Keratinocyte (primary cell): ENCODE data around the gene TBPL2.

ENCODE experiments used
- EZH2 ChIP-seq: IDR thresholded peaks from one replicate; pipeline ENCODE4 v1.6.1; 2012; ENCODE audit warnings: inconsistent platforms, mild to moderate bottlenecking, low read length, moderate library complexity
- TF ChIP-seq, protein P1 (sequence below), 3 experiments: IDR thresholded peaks in 1 of 3; conservative IDR thresholded peaks in 1 of 3; optimal IDR thresholded peaks in 1 of 3; 2 replicates in 2 of 3; 3 replicates in 1 of 3; pipeline versions ENCODE3 to v1.5.1; 2011; ENCODE audit warnings: low read length in 3 of 3, mild to moderate bottlenecking in 3 of 3, moderate library complexity in 2 of 3, control low read depth in 1 of 3, inconsistent platforms in 1 of 3; ENCODE audit not compliant: insufficient read depth in 2 of 3; ENCODE audit errors: extremely low read depth in 1 of 3

DNA sequence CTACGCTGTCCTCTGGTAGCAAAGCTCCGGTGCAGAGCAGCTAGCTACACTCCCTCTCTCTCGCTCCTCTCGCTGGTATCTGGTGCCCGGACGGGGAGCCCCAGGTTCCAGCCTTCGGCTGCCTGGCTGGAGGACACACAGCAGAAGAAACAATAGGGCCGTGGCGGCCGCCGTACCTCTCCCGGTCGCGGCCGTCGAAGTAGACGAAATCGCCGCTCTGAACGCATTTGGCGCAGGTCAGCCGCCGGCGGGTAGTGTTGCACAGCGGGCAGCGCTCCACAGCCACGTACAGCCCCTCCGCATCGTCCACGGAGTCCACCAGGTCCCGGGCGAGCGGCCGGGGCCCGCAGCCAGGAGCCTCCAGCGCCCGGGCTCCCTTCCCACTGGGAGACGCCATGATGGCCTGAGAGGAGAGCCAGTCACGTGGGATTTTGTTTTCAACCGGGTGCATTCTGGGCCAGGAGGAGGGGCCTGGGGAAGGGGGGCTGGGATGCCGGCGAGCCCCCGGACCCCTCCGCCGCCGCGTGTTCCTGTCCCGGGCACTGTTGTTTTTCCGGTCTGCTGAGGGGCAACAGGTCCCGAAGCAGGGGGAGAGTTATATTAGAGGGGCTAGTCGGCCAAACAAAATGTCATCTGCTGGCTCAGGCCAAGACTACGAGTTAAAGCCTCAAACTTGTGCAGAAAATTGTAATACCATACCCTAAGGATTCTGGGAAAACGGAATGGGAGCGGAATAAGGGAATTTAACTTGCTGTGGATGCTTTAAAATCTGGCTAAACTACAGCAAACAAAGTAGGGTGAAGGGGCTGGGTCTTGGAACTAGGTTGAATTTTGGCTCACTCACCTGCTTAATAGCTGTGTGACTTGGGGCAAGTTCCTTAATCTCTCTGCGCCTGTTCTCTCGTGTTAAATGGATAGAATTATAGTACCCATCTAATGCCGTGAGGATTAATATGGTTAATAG, 28.7 kb downstream of the TBPL2 start, which contains the start of gene ATG14:
- TF ChIP-seq, protein P1, sequence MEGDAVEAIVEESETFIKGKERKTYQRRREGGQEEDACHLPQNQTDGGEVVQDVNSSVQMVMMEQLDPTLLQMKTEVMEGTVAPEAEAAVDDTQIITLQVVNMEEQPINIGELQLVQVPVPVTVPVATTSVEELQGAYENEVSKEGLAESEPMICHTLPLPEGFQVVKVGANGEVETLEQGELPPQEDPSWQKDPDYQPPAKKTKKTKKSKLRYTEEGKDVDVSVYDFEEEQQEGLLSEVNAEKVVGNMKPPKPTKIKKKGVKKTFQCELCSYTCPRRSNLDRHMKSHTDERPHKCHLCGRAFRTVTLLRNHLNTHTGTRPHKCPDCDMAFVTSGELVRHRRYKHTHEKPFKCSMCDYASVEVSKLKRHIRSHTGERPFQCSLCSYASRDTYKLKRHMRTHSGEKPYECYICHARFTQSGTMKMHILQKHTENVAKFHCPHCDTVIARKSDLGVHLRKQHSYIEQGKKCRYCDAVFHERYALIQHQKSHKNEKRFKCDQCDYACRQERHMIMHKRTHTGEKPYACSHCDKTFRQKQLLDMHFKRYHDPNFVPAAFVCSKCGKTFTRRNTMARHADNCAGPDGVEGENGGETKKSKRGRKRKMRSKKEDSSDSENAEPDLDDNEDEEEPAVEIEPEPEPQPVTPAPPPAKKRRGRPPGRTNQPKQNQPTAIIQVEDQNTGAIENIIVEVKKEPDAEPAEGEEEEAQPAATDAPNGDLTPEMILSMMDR (optimal IDR thresholded peaks at IDR 0.05 in 1 of 3, IDR thresholded peaks at IDR 0.05 in 1 of 3, conservative IDR thresholded peaks at IDR 0.05 in 1 of 3; ENCODE audit: extremely low read depth in 1 of 3, insufficient read depth in 2 of 3, low read length in 3 of 3): no peak
- TF ChIP-seq EZH2: no peak
